G401.6 (cell line): ENCODE data around the gene SPNS2.

Source experiments
- FAIRE-seq: peaks from 2 replicates; lab custom pipeline; 2012; peaks lifted over from hg19 to GRCh38; lab: Jason Lieb, UNC

Gene SPNS2

GRCh38 chr17:4550534-4551039 lies 51.9 kb downstream of the SPNS2 start:
- FAIRE-seq = no peak

GRCh38 chr17:4551141-4551540 lies 52.5 kb downstream of the SPNS2 start:
- no peak for FAIRE-seq

- no peak for FAIRE-seq
Measured at GRCh38 chr17:4551796-4552525, 53.3 kb downstream of the SPNS2 start.

GRCh38 chr17:4553669-4554068 lies 55.0 kb downstream of the SPNS2 start:
- FAIRE-seq = no peak

GRCh38 chr17:4554441-4554996 lies 55.8 kb downstream of the SPNS2 start:
- FAIRE-seq = no peak

GRCh38 chr17:4554997-4555799 lies 56.5 kb downstream of the SPNS2 start, which contains the start of gene MYBBP1A:
MYBBP1A (minus strand) TSS chr17:4555384; CDS start chr17:4555324, 60 bp downstream.
- FAIRE-seq = peak; percentile 95

- FAIRE-seq = no peak
Measured at GRCh38 chr17:4555873-4556759, 57.4 kb downstream of the SPNS2 start.

GRCh38 chr17:4556996-4557395 lies 58.3 kb downstream of the SPNS2 start:
- FAIRE-seq = no peak

GRCh38 chr17:4557626-4558346 lies 59.1 kb downstream of the SPNS2 start:
- no peak for FAIRE-seq

GRCh38 chr17:4558347-4558971 lies 59.8 kb downstream of the SPNS2 start:
- FAIRE-seq = no peak

GRCh38 chr17:4559139-4559791 lies 60.6 kb downstream of the SPNS2 start:
- no peak for FAIRE-seq

- no peak for FAIRE-seq
Measured at GRCh38 chr17:4559966-4560365, 61.3 kb downstream of the SPNS2 start.

GRCh38 chr17:4560421-4560820 lies 61.7 kb downstream of the SPNS2 start, which contains the start of gene GGT6:
GGT6 (minus strand) TSS chr17:4560577; CDS start chr17:4560521, 56 bp downstream.
- FAIRE-seq = no peak

GRCh38 chr17:4560837-4561256 lies 62.2 kb downstream of the SPNS2 start:
- FAIRE-seq = no peak

GRCh38 chr17:4562015-4562969 lies 63.6 kb downstream of the SPNS2 start:
- FAIRE-seq = no peak

- peak; percentile 92 for FAIRE-seq
Measured at GRCh38 chr17:4565209-4566141, 66.8 kb downstream of the SPNS2 start.

GRCh38 chr17:4566785-4567184 lies 68.1 kb downstream of the SPNS2 start:
- FAIRE-seq = no peak

GRCh38 chr17:4569591-4569990 lies 70.9 kb downstream of the SPNS2 start:
- FAIRE-seq = no peak
